IPS DF 6.9 (cell line): ENCODE measurements around the gene RXRB.

Experiments
- DNase-seq: peaks from one replicate; pipeline ENCODE4 v3.0.0-alpha.2; 2013; ENCODE audit warnings: low read depth, low spot score
- H3K27ac ChIP-seq: one replicate; pipeline ENCODE4 v1.5.1; 2013; ENCODE audit warnings: low read length, control low read depth
- H3K27me3 ChIP-seq: 2 replicates; pipeline ENCODE4 v1.6.1; 2013; ENCODE audit warnings: mild to moderate bottlenecking, low read length; ENCODE audit not compliant: control insufficient read depth, insufficient read depth
- H3K36me3 ChIP-seq: 2 replicates; pipeline ENCODE4 v1.6.1; 2013; ENCODE audit warnings: low read length; ENCODE audit not compliant: control insufficient read depth, insufficient read depth
- H3K4me1 ChIP-seq: 2 replicates; pipeline ENCODE4 v1.6.1; 2013; ENCODE audit warnings: low read length; ENCODE audit not compliant: control insufficient read depth, insufficient read depth
- H3K4me3 ChIP-seq: 2 replicates; pipeline ENCODE4 v1.5.1; 2013; ENCODE audit warnings: mild to moderate bottlenecking, low read length
- H3K9me3 ChIP-seq: 2 replicates; pipeline ENCODE4 v1.6.1; 2013; ENCODE audit warnings: low read length, inconsistent platforms; ENCODE audit not compliant: control insufficient read depth, insufficient read depth
- WGBS: extraction: QIAGEN DNeasy Blood & Tissue Kit; methylation state at CpG from one replicate; pipeline ENCODE4 v1.1.7; 2013; ENCODE audit warnings: mixed read lengths, missing lambda C conversion rate; ENCODE audit not compliant: insufficient read length, insufficient coverage; 5-methylcytosine and 5-hydroxymethylcytosine counted together

RXRB gene

DNA sequence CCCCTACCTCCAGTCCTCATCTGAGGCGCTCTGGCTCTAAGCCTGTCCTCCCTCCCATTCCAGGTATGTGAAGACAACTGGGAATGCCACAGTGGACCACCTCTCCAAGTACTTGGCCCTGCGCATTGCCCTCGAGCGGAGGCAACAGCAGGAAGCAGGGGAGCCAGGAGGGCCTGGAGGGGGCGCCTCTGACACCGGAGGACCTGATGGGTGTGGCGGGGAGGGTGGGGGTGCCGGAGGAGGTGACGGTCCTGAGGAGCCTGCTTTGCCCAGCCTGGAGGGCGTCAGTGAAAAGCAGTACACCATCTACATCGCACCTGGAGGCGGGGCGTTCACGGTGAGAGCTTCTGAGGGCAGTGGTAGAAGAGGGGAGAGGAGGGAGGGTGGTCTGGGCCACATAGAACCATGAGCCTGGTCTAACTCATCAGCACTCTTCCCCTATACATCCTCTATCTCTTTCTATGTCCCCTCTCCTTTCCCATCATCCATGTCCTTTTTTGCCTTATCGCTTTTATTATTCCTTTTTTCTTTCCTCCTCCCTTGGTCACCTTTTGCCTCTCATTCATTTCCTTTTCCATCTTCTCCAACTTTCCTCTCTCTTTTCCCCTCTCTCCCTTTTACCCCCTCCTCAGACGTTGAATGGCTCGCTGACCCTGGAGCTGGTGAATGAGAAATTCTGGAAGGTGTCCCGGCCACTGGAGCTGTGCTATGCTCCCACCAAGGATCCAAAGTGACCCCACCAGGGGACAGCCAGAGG lies 11.4 kb upstream of the RXRB start:
- Histone ChIP-seq H3K27me3 (peaks cover 47% of the 10 kb centered on the region), H3K27ac (no peak overlapping the region), H3K4me1 (peaks cover 2% of the 10 kb centered on the region; the same call in 1 of the 2 replicates), H3K4me3 (no peak overlapping the region), H3K36me3 (no peaks in the 10 kb centered on the region), H3K9me3 (no peaks in the 10 kb centered on the region)
- WGBS, result 94% methylated on average over 2 of the region's 18 CpGs
- DNase-seq, result no peak

DNA sequence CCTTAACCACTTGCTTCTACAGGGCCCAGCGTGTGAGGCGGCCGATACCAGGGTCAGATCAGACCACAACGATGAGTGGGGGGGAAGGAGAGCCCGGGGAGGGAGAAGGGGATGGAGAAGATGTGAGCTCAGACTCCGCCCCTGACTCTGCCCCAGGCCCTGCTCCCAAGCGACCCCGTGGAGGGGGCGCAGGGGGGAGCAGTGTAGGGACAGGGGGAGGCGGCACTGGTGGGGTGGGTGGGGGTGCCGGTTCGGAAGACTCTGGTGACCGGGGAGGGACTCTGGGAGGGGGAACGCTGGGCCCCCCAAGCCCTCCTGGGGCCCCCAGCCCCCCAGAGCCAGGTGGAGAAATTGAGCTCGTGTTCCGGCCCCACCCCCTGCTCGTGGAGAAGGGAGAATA lies 10.7 kb upstream of the RXRB start:
- no CpG with 5 or more reads among the region's 17 CpGs for WGBS
- Histone ChIP-seq H3K27ac (no peak overlapping the region), H3K4me1 (peaks cover 2% of the 10 kb centered on the region; the same call in 1 of the 2 replicates)

DNA sequence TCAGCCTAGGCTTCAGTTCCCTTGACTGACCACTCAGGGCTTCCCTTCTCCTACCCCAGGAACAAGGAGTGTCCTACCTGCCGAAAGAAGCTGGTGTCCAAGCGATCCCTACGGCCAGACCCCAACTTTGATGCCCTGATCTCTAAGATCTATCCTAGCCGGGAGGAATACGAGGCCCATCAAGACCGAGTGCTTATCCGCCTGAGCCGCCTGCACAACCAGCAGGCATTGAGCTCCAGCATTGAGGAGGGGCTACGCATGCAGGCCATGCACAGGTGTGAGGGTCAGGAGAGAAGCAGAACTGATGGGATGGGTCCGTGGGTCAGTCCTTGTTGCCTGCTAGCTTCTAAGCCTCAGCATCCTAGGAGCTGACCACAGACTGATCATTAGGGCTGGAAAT lies 9.4 kb upstream of the RXRB start:
- peaks cover 4% of the 10 kb centered on the region for H3K4me1 ChIP-seq
- WGBS, result no CpG with 5 or more reads among the region's 10 CpGs
- H3K27me3 ChIP-seq, result peaks cover 36% of the 10 kb centered on the region
- no peaks in the 10 kb centered on the region for H3K9me3 ChIP-seq
- H3K36me3 ChIP-seq, result no peaks in the 10 kb centered on the region
- H3K27ac ChIP-seq, result no peak overlapping the region
- H3K4me3 ChIP-seq, result no peak overlapping the region
- no peak for DNase-seq

More for the DNA sequence above, 10.7 kb upstream of the RXRB start:
- no peak overlapping the region for H3K4me3 ChIP-seq
- DNase-seq, result no peak
- H3K9me3 ChIP-seq, result no peaks in the 10 kb centered on the region
- peaks cover 47% of the 10 kb centered on the region for H3K27me3 ChIP-seq
- no peaks in the 10 kb centered on the region for H3K36me3 ChIP-seq

DNA sequence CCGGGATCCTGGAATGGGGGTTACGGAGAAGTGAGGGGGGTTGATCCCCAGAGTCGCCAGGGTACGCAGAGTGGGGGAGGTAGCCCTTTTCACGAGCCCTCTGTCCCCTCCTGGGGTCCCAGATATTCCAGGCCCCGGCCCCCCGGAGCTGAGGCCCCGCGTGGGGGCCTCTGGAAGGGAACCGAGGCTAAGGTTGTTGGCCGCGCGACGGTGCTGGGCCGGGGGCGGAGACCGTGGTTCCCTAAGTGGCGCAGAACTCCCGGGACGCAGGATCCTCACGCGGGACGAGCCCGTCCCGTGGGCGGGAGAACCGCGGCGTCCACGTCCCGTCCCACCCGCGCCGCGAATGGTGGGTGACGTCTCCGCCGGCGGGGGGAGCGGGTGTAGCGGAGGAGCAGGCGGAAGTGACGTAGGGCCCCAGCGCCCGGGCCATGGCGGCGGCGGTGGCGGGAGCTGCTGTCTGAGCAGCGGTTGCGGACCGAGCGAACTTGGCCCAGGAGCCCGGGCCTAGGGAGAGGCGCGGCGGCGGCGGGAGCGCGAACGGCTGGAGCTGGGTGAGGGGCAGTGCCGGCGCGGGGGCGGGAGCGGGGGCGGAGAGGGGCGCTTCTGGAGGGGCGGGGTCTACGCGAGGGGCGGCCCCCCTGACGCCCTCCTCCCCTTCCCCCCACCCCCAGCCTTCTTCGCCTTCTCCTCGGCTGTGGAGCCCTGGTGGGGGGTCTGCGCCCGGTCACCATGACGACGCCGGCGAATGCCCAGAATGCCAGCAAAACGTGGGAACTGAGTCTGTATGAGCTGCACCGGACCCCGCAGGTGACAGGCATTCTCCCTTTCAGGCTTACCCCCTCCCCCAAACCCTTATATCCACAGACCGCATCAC lies 7.9 kb upstream of the RXRB start, which contains the start of gene RING1:
Gene RING1 (plus strand): TSS at position 410 of the 877 bp plus-strand sequence. CDS start 323 bp downstream, at position 733.
- H3K4me1 ChIP-seq, result peaks cover 6% of the 10 kb centered on the region
- WGBS, result no CpG with 5 or more reads among the region's 86 CpGs
- no peak within 1 kb of the TSS for H3K27ac ChIP-seq
- DNase-seq, result no peak
- peak within 1 kb of the TSS; percentile 99 for H3K4me3 ChIP-seq
- peaks cover 23% of the 10 kb centered on the region; the same call in 1 of the 2 replicates for H3K27me3 ChIP-seq
- H3K9me3 ChIP-seq, result no peaks in the 10 kb centered on the region
- peaks cover 5% of the 10 kb centered on the region; the same call in 1 of the 2 replicates for H3K36me3 ChIP-seq

DNA sequence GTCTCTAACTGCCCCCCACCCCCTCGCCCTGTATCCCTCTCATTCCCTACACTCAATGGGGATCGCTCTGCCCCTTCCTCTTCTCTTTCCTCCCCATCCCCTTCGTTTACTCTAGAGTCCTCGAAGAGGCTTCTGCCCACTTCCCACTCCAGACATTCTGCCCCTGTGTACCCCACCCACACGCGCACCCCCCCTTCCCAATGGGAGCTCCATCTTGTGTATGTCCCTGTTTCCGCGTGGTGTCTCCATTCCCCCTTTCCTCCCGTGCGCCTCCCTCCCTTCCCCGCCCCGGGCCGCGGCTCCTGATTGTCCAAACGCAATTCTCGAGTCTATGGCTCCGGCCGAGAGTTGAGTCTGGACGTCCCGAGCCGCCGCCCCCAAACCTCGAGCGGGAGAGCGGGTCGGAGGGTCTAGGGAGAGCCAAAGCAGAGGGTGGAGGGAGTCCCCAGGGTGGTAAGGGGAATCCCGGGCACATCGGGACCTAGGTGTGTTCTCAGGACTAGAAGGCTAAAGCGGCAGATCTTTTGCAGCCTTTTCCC lies 7.2 kb upstream of the RXRB start:
- H3K9me3 ChIP-seq, result no peaks in the 10 kb centered on the region
- peaks cover 8% of the 10 kb centered on the region; the same call in 1 of the 2 replicates for H3K36me3 ChIP-seq
- no peak overlapping the region for H3K27ac ChIP-seq
- peaks cover 6% of the 10 kb centered on the region for H3K4me1 ChIP-seq
- H3K27me3 ChIP-seq, result peaks cover 17% of the 10 kb centered on the region; the same call in 1 of the 2 replicates
- no CpG with 5 or more reads among the region's 29 CpGs for WGBS
- no peak for DNase-seq
- H3K4me3 ChIP-seq, result peak overlapping the region; percentile 99; the same call in 1 of the 2 replicates

DNA sequence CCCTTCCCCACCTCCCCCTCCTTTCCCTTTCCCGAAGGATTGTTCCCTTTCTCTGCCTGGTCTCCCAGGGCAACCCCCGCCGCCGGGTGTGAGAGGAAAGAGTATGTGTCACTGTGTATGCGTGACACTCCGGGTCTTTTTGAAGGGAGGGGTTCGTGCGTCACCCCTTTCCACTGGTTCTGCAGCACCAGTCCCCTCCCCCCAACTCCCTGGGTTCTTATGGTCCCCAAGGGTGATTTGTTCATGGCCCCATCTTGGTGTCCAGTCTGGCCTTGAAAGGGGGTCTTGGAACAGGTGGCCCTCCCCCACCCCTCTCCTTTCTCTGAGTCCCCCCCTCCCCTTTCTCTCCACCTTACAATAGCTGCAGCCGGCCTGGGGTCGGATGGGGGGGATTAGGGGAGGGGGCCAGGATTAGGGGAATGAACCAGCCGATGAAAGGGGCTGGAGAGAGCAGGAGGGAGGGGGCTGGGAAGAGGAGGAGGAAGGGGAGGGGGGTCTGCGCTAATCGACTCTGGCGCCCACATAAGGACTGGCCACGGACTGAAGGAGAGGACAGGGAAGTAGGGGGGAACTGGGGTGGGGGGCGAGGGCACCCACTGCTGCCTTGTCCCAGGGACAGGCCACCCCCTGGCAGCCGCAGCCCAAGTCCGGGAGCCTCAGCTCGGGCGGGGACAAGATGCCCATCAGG lies 6.5 kb upstream of the RXRB start:
- no peak overlapping the region for H3K27ac ChIP-seq
- H3K9me3 ChIP-seq, result no peaks in the 10 kb centered on the region
- DNase-seq, result no peak
- peaks cover 6% of the 10 kb centered on the region for H3K4me1 ChIP-seq
- H3K27me3 ChIP-seq, result peaks cover 12% of the 10 kb centered on the region; the same call in 1 of the 2 replicates
- no peak overlapping the region for H3K4me3 ChIP-seq
- H3K36me3 ChIP-seq, result peaks cover 10% of the 10 kb centered on the region; the same call in 1 of the 2 replicates
- WGBS, result no CpG with 5 or more reads among the region's 20 CpGs

DNA sequence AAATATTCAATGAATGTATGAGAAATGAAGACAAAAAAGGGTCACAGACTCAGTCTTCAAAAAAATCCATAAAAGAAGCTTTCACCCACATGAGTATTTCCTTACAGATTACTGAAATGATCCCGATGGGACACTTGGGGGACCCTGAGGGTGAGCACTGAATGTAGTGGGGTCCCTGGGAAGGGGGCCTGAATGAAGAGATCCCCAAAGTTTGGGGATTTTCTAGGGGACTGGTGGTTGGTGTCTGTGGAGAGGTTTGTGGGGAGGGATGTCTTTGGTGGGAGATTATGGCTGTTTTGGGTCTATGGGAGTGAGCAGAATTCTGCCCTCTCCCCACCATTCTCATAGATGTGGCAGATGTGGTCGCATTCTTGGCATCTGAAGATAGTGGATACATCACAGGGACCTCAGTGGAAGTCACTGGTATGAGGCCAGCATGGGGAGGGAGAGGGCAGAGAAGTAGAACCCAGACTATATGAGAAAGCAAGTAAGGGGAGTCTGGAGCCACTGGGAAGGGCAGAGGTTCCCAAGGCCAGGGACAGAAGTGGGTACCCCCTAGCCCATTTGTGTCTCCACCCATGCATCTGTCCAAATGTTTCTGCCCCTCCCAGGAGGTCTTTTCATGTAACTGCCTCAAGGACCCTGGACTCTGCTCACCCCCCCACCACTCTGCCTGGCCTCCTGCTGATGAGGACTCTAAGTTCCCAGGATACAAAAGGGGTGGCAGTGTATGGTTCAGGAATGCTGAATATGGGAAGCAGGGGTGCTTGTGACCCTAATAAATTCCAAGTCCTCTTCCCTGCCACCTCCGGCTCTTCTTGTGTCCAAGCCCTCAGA lies 5.8 kb upstream of the RXRB start:
- no peaks in the 10 kb centered on the region for H3K9me3 ChIP-seq
- peaks cover 10% of the 10 kb centered on the region for H3K4me1 ChIP-seq
- no peak for DNase-seq
- H3K36me3 ChIP-seq, result peaks cover 10% of the 10 kb centered on the region; the same call in 1 of the 2 replicates
- H3K27ac ChIP-seq, result no peak overlapping the region
- no CpG with 5 or more reads among the region's 3 CpGs for WGBS
- no peak overlapping the region for H3K4me3 ChIP-seq
- peaks cover 10% of the 10 kb centered on the region; the same call in 1 of the 2 replicates for H3K27me3 ChIP-seq

DNA sequence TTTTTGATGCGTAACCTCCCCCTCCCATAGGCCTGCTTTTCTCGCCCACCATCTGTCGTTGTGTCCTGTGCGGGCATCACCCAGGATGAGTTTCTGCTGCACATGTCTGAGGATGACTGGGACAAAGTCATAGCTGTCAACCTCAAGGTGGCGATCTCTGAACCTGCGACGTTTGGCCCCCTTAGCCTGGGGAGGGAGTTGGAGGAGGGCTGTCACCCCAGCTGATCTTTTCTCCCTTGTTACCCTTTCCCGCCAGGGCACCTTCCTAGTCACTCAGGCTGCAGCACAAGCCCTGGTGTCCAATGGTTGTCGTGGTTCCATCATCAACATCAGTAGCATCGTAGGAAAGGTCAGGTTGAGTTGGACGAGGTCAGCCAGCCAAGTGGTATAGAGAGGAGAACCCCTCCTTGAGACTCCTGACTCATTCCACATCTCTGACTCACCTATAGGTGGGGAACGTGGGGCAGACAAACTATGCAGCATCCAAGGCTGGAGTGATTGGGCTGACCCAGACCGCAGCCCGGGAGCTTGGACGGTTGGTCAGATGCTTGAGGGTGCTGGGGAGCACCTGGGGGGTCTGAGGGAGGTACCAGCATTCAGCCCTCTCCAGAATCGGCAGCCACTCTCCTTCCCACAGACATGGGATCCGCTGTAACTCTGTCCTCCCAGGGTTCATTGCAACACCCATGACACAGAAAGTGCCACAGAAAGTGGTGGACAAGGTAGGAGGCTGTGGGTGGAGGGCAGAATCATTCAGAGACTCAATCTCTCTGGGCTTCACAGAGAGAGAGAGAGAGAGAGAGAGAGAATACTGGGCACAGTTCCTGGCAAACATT lies 4.9 kb upstream of the RXRB start:
- H3K27ac ChIP-seq, result no peak overlapping the region
- H3K4me1 ChIP-seq, result peaks cover 10% of the 10 kb centered on the region; the same call in 1 of the 2 replicates
- no CpG with 5 or more reads among the region's 17 CpGs for WGBS
- no peaks in the 10 kb centered on the region for H3K9me3 ChIP-seq
- H3K36me3 ChIP-seq, result peaks cover 10% of the 10 kb centered on the region; the same call in 1 of the 2 replicates
- peak overlapping the region; percentile 48; the same call in 1 of the 2 replicates for H3K4me3 ChIP-seq
- DNase-seq, result no peak
- peaks cover 10% of the 10 kb centered on the region; the same call in 1 of the 2 replicates for H3K27me3 ChIP-seq
